ENCODE data around the gene KHNYN. TPM values are rescaled to one million over a fixed set of nuclear protein-coding genes. Genes with fewer than 3 reads are reported as not detected.
"Not testable (repeated sequence)": the region's sequence is repeated elsewhere in the genome, so short reads cannot be mapped to it uniquely, and the experiment has no call there.

The KHNYN gene
- total RNA-seq, 2 donors from 2014 or later = 46.2 to 46.6 TPM

DNA sequence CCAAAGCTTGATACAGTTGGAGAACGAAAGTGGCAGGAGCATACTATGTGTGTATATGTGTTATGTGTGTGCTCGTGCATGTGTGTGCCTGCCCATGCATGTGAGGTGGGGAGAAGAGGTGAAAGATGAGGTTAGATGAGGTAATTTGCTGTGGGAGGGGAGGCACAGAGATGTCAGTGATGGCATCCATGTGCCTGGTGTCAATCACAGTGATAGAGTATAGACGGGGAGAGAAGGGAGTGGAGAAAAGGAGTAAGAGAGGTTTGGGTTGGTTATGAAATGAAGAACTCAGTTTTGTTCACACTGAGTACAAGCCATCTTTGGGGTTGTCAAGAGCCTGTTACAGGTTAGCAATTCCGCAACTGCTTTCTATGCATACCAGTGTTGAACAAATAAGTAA lies 45.6 kb upstream of the KHNYN start:
- Histone ChIP-seq H3K9ac (ENCODE audit: extremely low read depth, low read length, poor library complexity, severe bottlenecking) (no peak overlapping the region), H3K27ac (ENCODE audit: low read depth, low read length) (no peak overlapping the region), H3K4me1 (ENCODE audit: control insufficient read depth, insufficient read depth, low read length) (peaks cover 4% of the 10 kb centered on the region), H3K36me3 (ENCODE audit: control insufficient read depth, insufficient read depth, low read length) (no peaks in the 10 kb centered on the region), H3K9me3 (ENCODE audit: control insufficient read depth, low read length) (no peaks in the 10 kb centered on the region), H3K27me3 (ENCODE audit: control insufficient read depth, insufficient read depth, low read length, poor library complexity, severe bottlenecking) (peaks cover 17% of the 10 kb centered on the region), H3K4me3 (ENCODE audit: low read length) (no peak overlapping the region)
- Mint-ChIP-seq H3K9me3 (no peaks in the 10 kb centered on the region), H3K4me3 (no peak overlapping the region), H3K4me1 (peaks cover 17% of the 10 kb centered on the region), H3K27me3 (ENCODE audit: insufficient read depth) (peaks cover 36% of the 10 kb centered on the region), H3K36me3 (ENCODE audit: low read depth) (no peaks in the 10 kb centered on the region), H3K27ac (no peak overlapping the region)
- DNase-seq = peak; percentile 7
- 89 to 91% methylated on average over 3 to 4 of the region's 4 CpGs for WGBS, 2 experiments (ENCODE audit: insufficient coverage in 1 of 2, insufficient read length in 1 of 2)
- no peak for TF ChIP-seq CTCF (conservative IDR thresholded peaks at IDR 0.05)

DNA sequence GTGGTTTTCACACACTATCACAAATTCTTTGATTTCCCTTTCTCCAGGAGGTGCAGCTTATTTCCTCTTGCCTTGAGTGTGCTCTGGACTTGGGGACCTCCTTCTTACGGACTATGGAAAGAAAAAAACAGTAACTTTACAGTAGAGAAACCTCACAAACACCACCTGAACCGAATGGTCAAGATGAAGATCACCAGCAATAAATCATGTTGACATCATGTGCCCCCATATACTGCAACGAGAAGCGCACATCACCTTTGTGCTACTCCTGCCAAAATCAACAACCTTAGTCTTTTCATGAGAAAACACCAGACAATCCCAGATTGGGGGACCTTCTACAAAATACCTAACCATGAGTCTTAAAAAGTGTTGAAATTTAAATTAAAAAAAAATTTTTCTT lies 44.2 kb upstream of the KHNYN start:
- no peaks in the 10 kb centered on the region for H3K9me3 Mint-ChIP-seq
- H3K4me3 Mint-ChIP-seq = no peak overlapping the region
- no peak overlapping the region for H3K27ac Mint-ChIP-seq
- peak; percentile 0 for DNase-seq
- peaks cover 16% of the 10 kb centered on the region for H3K4me1 Mint-ChIP-seq
- Histone ChIP-seq H3K4me1 (ENCODE audit: control insufficient read depth, insufficient read depth, low read length) (peaks cover 4% of the 10 kb centered on the region), H3K27me3 (ENCODE audit: control insufficient read depth, insufficient read depth, low read length, poor library complexity, severe bottlenecking) (peaks cover 19% of the 10 kb centered on the region), H3K9me3 (ENCODE audit: control insufficient read depth, low read length) (no peaks in the 10 kb centered on the region), H3K27ac (ENCODE audit: low read depth, low read length) (no peak overlapping the region), H3K9ac (ENCODE audit: extremely low read depth, low read length, poor library complexity, severe bottlenecking) (no peak overlapping the region), H3K4me3 (ENCODE audit: low read length) (no peak overlapping the region), H3K36me3 (ENCODE audit: control insufficient read depth, insufficient read depth, low read length) (no peaks in the 10 kb centered on the region)
- no peaks in the 10 kb centered on the region for H3K36me3 Mint-ChIP-seq (ENCODE audit: low read depth)
- H3K27me3 Mint-ChIP-seq (ENCODE audit: insufficient read depth) = peaks cover 42% of the 10 kb centered on the region
- 83 to 88% methylated on average over 4 of the region's 4 CpGs for WGBS, 2 experiments (ENCODE audit: insufficient coverage in 1 of 2, insufficient read length in 1 of 2)
- TF ChIP-seq CTCF (conservative IDR thresholded peaks at IDR 0.05) = no peak

- no peak overlapping the region for H3K4me3 Mint-ChIP-seq
- peaks cover 16% of the 10 kb centered on the region for H3K4me1 Mint-ChIP-seq
- Histone ChIP-seq H3K4me3 (ENCODE audit: low read length) (no peak overlapping the region), H3K4me1 (ENCODE audit: control insufficient read depth, insufficient read depth, low read length) (peaks cover 4% of the 10 kb centered on the region), H3K27ac (ENCODE audit: low read depth, low read length) (no peak overlapping the region), H3K27me3 (ENCODE audit: control insufficient read depth, insufficient read depth, low read length, poor library complexity, severe bottlenecking) (peaks cover 28% of the 10 kb centered on the region), H3K36me3 (ENCODE audit: control insufficient read depth, insufficient read depth, low read length) (no peaks in the 10 kb centered on the region), H3K9me3 (ENCODE audit: control insufficient read depth, low read length) (no peaks in the 10 kb centered on the region), H3K9ac (ENCODE audit: extremely low read depth, low read length, poor library complexity, severe bottlenecking) (no peak overlapping the region)
- no peaks in the 10 kb centered on the region for H3K36me3 Mint-ChIP-seq (ENCODE audit: low read depth)
- no peak overlapping the region for H3K27ac Mint-ChIP-seq
- no peak for DNase-seq
- H3K9me3 Mint-ChIP-seq = no peaks in the 10 kb centered on the region
- H3K27me3 Mint-ChIP-seq (ENCODE audit: insufficient read depth) = peaks cover 49% of the 10 kb centered on the region
- 94% methylated on average over 2 of the region's 2 CpGs; no CpG with 5 or more reads in 1 of the 2 experiments for WGBS, 2 experiments (ENCODE audit: insufficient coverage in 1 of 2, insufficient read length in 1 of 2)
- no peak for TF ChIP-seq CTCF (conservative IDR thresholded peaks at IDR 0.05)
Observed at GRCh38 chr14:24387009-24387345, 42.8 kb upstream of the KHNYN start.

GRCh38 chr14:24387579-24387978 lies 42.2 kb upstream of the KHNYN start:
- H3K4me3 ChIP-seq (ENCODE audit: low read length); H3K9ac ChIP-seq (ENCODE audit: extremely low read depth, low read length, poor library complexity, severe bottlenecking); H3K4me3 Mint-ChIP-seq; H3K36me3 ChIP-seq (ENCODE audit: control insufficient read depth, insufficient read depth, low read length); H3K36me3 Mint-ChIP-seq (ENCODE audit: low read depth); H3K9me3 Mint-ChIP-seq; H3K27ac ChIP-seq (ENCODE audit: low read depth, low read length); H3K9me3 ChIP-seq (ENCODE audit: control insufficient read depth, low read length); H3K27ac Mint-ChIP-seq; DNase-seq; H3K4me1 ChIP-seq (ENCODE audit: control insufficient read depth, insufficient read depth, low read length): not testable (repeated sequence)
- 89 to 99% methylated on average over 4 to 5 of the region's 5 CpGs for WGBS, 2 experiments (ENCODE audit: insufficient coverage in 1 of 2, insufficient read length in 1 of 2)
- Mint-ChIP-seq H3K27me3 (ENCODE audit: insufficient read depth) (peaks cover 46% of the 10 kb centered on the region), H3K4me1 (peaks cover 20% of the 10 kb centered on the region)
- H3K27me3 ChIP-seq (ENCODE audit: control insufficient read depth, insufficient read depth, low read length, poor library complexity, severe bottlenecking) = peaks cover 28% of the 10 kb centered on the region

All from endodermal cell (in vitro differentiated cells).